Upper lobe of left lung (tissue), 4 donors: ENCODE measurements around the gene CASD1.

Experiments used
- CTCF ChIP-seq, 6 experiments: fragments of 450-650 bp in 4 of 6; fragments of 200-600 bp in 2 of 6; sonication (generic) in 2 of 6; IDR thresholded peaks; one replicate each; pipeline ENCODE4 v1.5.1; 2016 to 2019; ENCODE audit warnings: antibody characterized with exemption in 6 of 6
- POLR2A ChIP-seq, 4 donors: fragments of 450-650 bp; IDR thresholded peaks; one replicate each; pipeline ENCODE4 v1.5.1; 2016 to 2017; ENCODE audit warnings: antibody characterized with exemption in 4 of 4, mild to moderate bottlenecking in 2 of 4

- TF ChIP-seq CTCF (IDR thresholded peaks at IDR 0.05) (no peak), POLR2A (IDR thresholded peaks at IDR 0.05) (no peak)
Observed at GRCh38 chr7:94590526-94591162, 81.0 kb downstream of the CASD1 start.
